Stimulated activated CD8-positive, alpha-beta memory T cell treated with anti-CD3 and anti-CD28 coated beads, Interleukin-12 subunit alpha, Interleukin-12 subunit beta, amount 100 ng/mL, for 4 hours (primary cell): ENCODE data around the gene ACP4.
"Not testable (repeated sequence)": the region's sequence is repeated elsewhere in the genome, so short reads cannot be mapped to it uniquely, and the experiment has no call there.

Source experiments
- DNase-seq: peaks from one replicate; pipeline ENCODE4 v3.0.0-alpha.2; 2020; ENCODE audit warnings: low read depth

Gene ACP4

DNA sequence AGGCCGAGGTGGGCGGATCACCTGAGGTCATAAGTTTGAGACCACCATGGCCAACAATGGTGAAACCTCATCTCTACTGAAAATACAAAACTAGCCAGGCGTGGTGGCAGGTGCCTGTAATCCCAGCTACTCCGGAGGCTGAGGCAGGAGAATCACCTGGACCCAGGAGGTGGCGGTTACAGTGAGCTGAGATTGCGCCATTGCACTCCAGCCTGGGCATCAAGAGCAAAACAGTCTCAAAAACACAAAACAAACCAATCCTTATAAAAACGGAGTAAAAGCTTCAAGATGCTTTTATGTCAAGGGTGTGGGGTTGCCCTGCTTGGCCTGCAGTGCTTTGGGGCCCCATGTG, 7.2 kb downstream of the ACP4 start:
- DNase-seq: no peak

DNA sequence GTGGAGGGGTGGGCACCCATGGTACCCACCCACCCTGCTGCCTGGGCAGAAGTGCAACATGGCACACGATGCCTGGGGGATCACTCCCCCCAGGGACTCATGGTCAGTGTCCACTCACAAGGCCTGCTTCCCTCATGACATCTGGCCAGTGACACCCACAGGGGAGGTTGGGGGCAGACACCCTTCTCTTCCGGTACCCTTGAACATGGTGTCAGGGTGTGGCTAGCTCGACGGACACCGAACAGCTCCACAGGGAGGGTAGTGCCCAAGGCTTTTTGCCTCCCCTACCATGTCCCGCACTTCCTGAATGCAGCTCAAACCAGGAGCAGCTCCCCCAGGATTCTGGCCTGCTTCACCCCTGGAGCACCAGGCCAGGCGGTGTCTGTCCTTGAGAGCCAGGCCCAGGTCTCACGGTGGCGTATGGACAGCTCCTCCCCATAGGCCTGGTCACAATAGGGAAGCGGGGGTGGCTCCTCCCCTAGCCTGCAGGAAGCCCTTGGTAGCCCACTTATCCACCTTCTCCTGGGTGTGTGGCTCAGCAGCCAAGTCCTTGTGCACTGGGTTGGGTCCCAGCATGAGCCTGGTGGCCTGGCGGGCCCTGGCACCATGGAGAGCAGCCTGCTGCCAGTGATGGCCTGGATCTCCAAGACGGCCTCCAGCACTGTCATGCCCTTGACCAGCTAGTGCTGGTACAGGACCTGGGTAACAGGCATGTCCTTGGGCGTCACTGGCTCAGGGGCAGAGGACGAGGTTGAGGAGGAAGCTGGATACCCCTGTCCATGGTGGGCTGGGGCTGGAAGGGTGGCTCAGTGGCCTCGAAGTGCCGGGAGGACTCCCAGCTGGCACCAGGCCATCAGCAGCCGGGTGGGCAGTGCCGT, 7.8 kb downstream of the ACP4 start:
- DNase-seq: no peak

DNA sequence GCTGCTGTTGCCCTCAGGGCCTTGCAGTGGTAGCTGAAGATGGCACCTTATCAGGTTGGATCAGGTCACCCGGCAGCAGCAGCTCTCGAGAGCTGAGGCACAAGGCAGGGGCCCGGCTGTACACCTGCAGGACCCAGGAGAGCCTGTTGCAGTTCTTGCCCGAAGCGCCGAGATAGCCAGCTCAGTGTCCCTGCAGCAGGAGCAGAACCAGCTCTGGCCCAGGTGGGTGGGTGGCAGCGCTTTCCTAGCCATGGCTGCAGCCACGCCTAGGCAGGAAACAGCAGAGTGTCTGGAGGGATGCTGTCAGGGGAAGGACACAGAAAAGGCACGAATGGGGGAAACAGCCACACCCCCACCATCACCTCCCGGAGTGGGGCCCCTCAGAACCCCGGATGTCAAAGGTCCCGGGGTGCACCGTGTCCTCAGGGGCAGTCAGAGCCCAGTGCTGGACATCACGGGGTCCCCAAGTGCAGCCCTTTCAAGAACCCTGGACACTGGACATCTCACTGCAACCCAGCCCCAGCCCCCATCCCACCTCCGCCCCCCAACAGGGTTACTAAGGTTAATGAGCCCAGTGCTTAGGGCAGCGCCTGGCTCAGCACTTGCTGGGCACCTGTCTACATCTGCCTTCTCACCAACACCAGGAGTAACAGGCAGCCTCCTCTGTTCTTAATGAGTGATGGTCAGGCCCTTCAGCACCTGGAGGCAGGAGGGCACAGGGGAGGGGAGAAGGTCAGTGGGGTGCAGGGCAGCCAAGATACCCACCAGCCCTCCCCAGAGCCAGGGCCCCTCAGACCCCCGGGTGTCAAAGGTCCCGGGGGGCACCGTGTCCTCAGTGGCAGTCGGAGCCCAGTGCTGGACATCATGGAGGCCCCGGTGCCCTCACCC, 8.7 kb downstream of the ACP4 start:
- DNase-seq: no peak

DNA sequence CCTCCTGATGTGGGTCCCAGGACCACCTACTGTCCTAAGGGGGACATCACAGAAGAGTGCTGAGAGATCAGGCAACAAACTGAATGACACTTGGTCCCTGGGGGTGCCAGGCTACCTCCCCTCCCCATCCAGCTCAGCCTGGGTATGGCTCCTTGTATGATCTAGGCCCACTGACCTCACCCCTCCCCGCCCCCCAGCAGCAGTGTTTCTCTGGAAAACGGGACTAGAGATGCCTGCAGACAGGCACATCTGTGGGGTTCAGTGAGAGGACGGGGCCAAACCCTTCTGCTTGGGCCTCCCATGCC, 9.3 kb downstream of the ACP4 start:
- DNase-seq: no peak

DNA sequence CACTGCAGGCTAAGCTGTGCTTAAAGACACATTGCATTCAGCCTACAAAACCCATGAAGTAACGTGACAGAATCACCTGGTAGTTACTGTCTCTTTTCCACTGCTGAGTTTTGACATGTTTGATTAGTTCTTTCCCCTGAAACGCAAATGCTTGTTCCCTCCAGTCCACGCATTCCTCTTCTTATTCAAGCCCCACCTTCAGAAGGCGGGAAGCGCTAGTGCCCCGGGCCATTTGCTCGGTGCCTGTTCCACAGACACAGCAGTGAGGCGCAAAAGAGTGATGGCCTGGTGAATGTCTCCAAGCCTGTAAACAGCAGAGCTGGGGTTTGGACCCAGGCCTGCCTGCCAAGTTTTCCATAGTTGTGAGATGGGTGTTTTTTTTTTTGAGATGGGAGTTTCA, 10.9 kb downstream of the ACP4 start:
- no peak for DNase-seq

DNA sequence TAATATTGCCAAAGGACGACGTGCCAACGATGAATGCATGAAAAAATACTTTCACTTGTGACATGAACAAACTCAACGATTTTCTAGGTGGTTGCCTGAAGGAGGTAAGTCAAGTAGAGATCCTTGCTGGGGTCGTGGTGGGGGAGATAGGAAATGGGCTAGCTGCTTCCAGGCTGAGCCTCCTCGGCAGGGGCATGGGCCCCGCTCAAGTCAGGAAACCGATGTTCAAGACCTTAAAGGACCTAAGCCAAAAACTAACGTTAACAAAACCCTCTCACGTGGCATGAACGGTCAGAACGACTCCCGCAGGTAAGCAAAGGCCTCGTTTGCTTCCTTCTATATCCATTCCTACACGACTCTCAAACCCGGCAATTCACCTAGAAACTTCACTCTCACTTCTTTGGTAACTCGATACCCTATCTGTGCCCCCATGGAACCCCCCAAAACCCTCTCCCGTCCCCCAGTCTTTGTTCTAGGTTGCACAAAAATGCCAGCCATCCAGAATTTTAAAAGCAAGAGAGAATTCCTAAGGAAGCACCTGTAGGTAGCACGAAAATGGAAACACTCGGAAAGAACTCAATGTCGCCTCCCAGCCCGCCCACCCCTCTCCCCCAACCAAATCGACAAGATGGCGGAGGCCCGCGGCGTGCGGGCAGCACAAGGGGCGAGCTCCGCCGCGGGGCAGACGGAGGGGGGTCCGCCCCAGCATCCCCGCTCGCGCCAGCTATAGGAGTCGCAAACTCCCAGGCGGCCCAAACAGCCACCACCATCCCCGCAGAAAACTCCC, 13.6 kb downstream of the ACP4 start:
- peak; percentile 15 for DNase-seq

DNA sequence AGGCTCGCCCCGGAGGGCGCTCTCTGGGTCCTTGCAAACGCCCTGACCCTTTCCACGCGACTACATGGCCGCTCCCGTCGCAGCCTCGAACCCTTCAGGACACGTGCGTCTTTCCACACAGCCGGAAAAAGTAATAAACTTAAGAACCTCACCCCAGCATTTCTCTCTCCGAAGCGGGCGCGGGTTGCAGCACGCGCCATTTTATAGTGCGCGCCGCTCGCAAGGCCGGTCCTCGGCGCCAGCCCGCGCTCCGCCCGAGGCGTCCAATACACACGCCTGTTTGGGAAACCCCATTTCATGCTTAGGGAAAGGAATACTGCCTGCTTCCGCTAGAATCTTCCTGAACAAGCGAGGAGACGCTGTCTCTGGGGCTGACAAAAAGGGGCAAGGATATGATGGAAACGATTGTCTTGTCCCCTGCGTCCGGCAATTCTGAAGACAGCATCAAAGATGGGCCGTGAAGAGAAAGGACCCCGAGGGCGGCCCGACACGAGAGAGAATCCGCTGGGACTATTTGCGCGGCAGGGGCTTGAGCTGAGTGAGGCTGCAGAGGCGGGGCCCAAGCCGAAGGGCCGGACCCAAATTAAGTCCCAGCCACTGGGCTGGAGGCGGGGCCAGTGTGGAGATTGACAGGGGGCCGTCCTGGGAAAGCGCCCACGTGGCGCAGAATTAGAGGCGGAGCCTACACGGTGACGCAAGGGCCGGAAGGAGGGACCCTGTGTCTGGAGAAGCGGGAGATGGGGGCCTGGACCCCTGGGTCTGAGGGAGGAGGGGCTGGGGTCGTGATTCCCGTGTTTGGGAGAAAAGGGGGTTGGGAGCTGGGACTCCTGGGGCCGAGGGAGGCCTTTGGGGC, 14.4 kb downstream of the ACP4 start:
- peak; percentile 95 for DNase-seq

DNA sequence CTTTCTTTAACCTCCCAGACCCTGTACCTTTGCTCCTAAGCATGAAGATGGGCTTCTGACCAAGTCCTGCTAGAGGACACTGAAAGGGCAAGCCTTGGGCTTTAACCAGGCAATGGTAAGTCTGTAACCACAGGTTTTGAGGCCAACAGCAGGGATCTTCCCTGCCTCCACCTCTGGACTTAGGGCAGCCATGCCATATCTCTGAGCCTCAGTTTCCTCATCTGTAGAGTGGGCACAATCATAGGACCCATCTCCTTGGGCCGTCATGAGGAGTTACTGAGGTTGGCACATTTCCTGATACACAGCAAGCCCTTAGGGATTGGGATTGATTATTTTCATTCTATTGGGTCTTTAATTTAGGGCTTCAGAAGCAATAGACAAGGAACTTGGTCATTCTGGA, 18.6 kb downstream of the ACP4 start:
- DNase-seq: no peak

DNA sequence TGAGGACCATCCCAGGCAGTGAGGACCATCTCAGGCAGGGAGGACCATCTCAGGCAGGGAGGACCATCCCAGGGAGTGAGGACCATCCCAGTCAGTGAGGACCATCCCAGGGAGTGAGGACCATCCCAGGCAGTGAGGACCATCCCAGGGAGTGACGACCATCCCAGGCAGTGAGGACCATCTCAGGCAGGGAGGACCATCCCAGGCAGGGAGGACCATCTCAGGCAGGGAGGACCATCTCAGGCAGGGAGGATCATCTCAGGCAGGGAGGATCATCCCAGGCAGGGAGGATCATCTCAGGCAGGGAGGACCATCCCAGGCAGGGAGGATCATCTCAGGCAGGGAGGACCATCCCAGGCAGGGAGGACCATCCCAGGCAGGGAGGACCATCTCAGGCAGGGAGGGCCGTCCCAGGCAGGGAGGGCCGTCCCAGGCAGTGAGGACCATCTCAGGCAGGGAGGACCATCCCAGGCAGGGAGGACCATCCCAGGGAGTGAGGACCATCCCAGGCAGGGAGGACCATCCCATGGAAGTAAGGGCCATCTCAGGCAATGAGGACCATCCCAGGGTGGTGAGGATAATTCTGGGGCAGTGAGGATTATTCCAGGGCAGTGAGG, 21.5 kb downstream of the ACP4 start:
- DNase-seq: not testable (repeated sequence)

DNA sequence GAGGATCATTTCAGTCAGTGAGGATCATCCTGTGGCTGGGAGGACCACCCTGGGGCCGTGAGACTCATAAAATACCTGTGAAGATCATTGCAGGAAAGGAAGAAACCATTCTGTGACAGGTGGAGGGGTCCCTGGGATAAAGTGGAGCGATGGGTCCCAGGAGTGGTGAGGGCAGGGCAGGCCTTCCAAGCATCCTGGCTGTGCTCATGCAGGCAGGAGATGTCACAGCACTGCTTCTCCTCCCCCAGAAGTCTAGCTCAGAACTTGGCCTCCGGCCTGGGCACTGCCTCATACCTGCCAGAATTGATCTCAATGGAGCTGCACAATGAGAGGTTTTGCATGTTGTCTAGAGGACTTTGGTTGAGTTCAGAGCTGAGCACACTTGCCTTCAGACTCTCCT, 22.3 kb downstream of the ACP4 start:
- DNase-seq: no peak

DNA sequence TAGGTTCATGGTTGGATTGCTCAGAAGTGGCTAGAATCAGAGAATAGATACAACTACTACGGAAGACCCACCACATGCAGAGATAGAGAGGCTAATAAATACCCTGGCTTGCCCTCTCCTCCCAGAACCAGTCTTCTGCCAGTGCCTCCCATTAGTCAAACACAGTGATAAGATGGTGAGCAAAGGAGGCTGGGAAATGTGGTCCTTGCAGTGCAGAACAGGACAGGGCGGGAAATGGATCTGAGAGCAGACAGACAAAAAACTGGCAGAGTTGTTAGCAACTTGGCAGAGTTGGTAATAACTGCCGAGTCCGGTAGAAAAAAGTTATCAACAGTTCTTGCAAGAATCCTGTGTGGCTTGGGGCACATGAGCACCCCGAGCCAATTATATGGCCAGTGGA, 24.7 kb downstream of the ACP4 start:
- DNase-seq: no peak

DNA sequence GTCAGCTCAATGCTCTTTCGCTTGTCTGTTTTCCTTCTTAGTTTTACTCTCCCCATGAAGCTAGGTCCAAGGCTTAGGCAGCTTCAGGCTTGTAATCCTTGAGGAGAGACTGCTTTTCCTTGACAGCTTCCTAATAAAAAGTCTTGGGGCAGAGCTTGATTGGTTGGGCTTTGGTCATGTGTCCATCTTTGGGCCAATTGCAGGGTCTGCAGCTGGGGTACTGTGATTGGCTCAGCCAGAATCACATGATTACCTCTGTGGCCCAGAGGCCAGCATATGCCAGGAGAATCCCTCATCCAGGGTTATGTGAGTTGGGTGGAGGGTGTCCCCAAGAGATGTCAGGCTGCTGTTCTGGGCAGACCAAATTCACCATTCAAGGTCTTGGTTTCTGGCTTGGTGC, 25.2 kb downstream of the ACP4 start:
- DNase-seq: no peak

DNA sequence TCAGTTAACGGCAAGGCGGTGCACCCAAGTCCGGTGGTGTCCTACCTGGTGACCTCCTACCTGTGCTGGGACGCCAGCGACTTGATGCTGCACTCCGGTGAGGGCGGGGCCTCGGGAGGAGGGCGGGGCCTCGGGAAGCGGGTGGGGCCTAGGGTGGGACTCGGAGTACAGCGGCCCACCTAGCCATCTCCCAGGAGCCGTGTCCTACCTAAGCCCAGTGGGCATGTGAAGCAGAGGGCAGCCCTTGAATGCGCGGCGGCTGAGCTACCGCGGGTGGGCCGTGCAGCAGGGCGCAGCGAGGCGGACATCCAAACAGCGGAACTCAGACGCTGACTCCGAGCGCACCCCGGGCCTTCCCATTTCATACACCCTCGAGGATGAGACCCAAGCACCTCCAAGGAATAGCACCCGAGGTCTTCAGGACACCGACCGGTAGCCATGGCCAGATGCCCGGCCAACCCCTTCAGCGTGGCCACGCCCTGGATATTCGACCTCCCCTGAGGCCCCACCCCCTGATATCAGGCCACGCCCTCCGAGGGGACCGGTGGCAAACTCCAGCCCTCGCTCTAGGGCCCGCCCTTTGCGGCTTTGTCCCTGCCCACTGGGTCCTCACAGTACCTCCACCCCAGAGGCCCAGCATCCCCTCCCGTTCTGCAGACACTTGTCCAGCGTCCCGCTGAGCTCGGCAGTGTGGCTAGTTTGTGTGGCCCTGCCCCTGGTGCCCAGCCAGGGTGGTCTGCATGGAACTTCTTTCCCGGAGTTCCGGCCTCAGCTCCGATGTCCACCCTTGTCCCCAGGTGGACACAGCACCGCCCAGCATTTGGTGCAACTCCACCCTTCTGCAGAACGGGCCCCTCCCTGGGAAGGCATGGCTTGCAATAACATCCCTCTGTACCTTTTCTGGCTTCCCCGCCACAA, 28.0 kb downstream of the ACP4 start:
- no peak for DNase-seq

DNA sequence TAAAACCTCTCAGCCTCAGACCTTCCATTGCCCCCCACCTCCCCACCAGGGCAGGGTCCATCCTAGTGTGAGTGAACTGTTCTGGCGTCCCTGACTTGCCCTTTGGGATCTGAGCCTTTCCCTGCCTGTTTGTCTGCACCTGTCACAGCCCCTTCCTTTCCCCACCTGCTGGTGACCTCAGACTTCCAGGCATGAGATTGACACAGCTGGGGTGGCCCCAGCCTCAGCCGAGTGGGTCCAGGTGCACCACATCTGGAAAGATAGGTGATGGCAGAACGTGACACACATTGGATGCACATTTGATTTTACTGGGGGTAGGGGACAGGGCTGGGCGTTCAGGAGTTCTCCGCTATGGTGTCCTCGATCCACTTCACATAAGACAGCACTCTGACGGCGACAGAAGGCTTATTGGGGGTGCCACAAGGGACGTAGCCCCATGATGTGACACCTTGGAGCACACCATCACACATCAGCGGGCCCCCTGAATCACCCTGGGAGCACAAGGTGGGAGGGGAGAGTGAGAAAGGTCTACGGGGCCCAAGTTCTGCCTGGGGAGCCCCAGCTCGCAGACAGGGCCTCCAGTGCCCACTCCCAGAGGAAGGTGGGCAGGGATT, 28.8 kb downstream of the ACP4 start:
- DNase-seq: no peak

DNA sequence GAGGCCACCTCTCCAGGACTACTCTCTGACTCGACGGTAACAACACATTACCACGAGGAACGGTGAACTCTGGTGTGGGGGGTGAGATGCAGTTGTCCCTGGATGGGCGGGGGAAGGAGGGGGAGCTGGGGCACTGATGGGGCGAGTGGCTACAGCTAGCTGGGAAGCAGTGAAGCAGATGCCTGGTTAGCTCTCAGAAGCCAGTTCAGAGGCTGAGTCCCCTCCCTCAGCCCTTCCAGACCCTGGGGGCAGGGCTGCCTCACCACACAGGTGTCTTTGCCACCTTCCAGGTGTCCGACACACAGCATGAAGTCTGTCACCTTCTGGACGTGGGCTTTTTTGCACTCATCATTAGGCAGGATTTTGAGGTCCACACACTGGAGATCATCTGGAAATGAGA, 29.4 kb downstream of the ACP4 start:
- DNase-seq: no peak

DNA sequence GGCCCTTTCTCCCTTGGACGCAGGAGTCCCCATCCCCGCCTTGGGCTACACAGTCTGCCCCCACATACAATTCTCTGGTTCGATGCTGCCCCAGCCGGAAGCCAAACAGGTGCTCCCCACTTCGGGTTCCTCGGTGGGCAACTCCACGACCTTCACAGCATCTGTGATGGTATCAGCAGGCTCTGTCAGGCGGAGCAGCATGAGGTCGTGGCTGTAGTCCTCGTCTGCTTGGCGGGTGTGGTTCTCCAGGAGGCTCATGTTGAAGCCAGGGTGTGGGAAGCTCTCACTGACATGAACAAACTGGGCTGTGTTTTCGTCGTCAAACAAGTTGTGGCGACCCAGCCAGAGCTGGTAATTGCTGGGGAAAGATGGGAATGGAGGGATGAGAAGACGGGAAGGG, 29.9 kb downstream of the ACP4 start:
- no peak for DNase-seq

DNA sequence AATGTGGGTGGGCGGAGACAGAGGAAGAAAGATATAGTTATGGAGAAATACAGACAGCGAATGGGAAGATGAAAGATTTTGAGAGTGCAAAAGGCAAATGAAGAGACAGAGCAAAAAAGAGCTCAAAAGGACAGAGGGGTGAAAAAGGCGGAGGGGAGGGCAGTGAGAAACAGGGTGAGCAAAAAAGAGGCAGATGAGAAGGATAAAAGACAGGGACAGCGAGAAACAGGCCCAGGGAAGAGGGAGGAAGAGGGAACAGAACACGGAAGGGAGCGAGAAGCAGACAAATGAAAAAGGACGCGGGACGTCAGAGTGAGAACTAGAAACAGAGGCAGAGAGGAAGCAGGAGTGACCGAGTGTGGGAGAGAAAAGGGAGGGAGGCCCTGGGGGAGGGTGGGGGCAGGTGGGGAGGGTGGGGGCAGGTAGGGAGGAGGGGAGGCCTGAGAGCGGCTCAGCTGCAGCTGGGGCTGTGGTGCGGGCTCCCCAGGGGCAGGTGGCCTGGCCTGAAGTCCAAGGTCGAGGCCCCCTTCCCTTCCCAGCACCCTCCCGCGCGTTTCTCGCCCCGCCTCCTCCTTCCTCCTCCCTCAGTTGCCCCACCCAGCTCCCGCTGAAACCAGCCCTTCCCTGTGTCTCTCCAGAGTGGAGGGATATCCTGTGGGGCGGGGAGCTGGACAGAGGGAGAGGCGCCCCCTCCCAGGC, 30.5 kb downstream of the ACP4 start:
- no peak for DNase-seq

DNA sequence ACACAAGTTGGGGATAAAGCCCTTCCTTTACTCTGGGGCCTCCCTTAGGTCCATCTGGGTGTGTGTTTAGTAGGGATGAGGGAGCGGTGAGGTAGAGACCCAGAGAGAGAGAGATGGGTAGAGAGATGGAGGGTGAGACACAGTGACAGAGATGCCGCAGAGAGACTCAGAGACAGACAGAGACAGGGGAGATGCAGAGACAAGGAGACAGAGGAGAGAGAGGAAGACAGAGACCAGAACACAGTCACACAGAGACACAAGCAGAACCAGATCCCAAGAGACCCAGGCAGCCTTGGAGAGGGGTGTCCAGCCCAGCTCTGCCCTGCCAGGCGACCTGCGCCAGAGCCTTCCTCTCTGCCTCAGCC, 31.0 kb downstream of the ACP4 start:
- no peak for DNase-seq

DNA sequence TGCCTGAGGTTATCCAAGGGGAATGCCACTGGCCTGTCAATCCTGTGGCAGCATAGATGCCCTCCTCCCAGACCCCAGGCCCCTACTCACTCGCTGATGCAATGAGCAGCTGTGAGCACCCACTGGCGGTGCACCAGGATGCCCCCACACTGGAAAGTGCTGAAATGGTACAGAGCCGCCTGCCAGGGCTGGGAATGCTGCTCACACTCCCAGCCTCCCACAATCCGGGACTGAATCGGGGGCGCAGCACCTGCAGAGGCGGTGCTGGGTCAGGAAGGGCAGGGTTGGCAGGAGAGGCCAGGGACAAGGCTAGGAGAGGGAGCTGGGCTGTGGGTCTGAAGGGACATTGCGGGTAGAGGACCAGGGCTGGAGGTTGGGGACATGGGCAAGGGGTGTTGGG, 31.4 kb downstream of the ACP4 start:
- DNase-seq: no peak
